ENCODE measurements around the gene SGCD.

SGCD gene

DNA sequence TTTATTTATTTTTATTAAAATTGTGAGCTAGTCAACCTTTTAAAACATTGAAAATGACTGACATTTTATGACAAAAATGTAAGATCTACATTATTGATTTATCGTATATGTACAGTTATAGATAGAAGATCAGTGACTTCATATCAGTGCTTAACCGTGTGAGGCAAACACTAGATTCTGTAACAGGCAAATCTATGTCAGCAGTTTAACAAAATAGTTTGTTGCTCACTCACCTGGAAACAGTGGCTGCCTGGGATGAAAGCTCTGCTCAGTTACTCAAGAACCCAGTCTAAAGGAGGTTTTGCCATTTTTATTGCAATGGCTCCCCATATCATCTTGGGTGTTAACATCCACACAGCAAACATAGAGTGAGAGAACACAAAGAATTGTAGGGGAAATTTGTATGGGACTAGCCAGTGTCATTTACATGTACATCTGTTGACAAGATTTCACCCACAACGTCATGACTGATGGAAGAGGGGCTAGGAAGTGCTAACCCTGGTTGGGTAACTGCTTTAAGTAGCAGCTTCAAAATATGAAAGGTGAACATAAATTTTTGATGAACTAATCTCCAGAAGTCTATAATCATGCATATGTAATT lies 49.0 kb downstream of the SGCD start:
- Histone ChIP-seq H3K36me3 (ENCODE audit: insufficient read depth, low read length) (no peaks in the 10 kb centered on the region), H3K9ac (ENCODE audit: insufficient read length) (no peak overlapping the region), H3K9me3 (ENCODE audit: low read depth, low read length) (no peaks in the 10 kb centered on the region), H3K4me3 (no peak overlapping the region), H3K27ac (no peak overlapping the region)
- no peak for TF ChIP-seq POLR2AphosphoS5 (IDR thresholded peaks at IDR 0.05; ENCODE audit: borderline replicate concordance, low read depth, low read length)
- no peak for DNase-seq (ENCODE audit: low read depth, low spot score)

DNA sequence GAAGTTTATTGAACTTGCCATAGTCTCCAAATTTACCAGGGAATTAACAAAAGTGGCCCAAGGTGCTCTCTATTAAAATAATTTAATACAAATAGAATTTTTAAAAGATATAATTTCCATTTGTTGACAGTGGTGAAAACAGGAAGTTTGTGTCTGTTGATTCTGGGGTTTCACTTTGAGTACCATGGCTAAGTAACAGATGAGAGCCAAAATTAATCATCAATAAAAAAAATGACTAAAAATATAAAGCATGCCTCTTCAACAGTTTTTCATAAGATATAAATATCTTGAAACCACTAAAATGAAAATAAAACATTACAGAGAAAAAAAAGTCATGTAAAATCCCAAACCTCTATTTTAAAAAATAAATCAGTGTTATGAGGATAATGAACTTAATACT lies 49.8 kb downstream of the SGCD start:
- no peak overlapping the region for H3K9ac ChIP-seq (ENCODE audit: insufficient read length)
- no peak overlapping the region for H3K27ac ChIP-seq
- no peaks in the 10 kb centered on the region for H3K9me3 ChIP-seq (ENCODE audit: low read depth, low read length)
- H3K36me3 ChIP-seq (ENCODE audit: insufficient read depth, low read length), result no peaks in the 10 kb centered on the region
- DNase-seq (ENCODE audit: low read depth, low spot score), result no peak
- no peak for TF ChIP-seq POLR2AphosphoS5 (IDR thresholded peaks at IDR 0.05; ENCODE audit: borderline replicate concordance, low read depth, low read length)
- no peak for TF ChIP-seq EZH2 (IDR thresholded peaks at IDR 0.05)
- no peak for TF ChIP-seq FOXP2 (optimal IDR thresholded peaks at IDR 0.05; ENCODE audit: control extremely low read depth, extremely low read length, insufficient read depth)
- H3K4me3 ChIP-seq, result no peak overlapping the region

DNA sequence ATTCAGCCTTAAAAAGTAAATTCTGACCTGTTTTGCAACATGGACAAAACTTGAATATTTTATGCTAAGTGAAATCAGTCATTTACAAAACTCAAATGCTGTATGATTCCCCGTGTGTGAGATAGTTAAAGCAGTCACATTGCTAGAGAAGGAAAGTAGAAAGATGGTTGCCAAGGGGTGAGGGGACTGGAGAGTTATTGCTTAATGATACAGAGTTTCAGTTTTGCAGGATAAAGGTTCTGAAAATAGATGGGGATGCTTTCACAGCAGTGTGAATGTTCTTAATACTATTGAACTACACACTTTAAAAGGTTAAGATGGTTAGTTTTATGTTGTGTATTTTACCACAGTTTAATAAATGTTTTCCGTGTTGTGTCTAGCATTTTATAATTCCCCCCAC lies 51.2 kb downstream of the SGCD start:
- H3K36me3 ChIP-seq (ENCODE audit: insufficient read depth, low read length), result no peaks in the 10 kb centered on the region
- TF ChIP-seq EZH2 (IDR thresholded peaks at IDR 0.05) (no peak), POLR2AphosphoS5 (IDR thresholded peaks at IDR 0.05; ENCODE audit: borderline replicate concordance, low read depth, low read length) (no peak), FOXP2 (optimal IDR thresholded peaks at IDR 0.05; ENCODE audit: control extremely low read depth, extremely low read length, insufficient read depth) (no peak)

DNA sequence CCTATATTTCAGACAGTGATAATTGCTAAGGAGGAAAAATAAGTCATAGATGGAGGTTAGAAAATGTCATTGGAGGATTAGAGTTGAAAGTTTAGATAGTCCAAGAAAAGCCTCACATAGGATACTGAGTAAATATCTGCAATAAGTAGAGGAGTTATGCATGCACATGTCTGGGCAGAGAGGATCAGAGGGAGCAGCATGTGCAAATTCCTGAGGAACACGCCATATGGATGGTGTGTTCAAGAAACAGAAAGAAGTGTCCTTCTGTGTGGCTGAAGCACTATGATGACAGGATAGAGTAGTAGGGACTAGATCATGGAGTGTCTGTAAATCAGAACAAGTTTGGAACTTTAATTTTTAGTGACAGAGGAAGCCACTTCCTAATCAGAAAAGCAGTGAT lies 52.2 kb downstream of the SGCD start:
- DNase-seq (ENCODE audit: low read depth, low spot score), result no peak
- no peak overlapping the region for H3K27ac ChIP-seq
- no peak overlapping the region for H3K9ac ChIP-seq (ENCODE audit: insufficient read length)
- H3K9me3 ChIP-seq (ENCODE audit: low read depth, low read length), result no peaks in the 10 kb centered on the region
- no peaks in the 10 kb centered on the region for H3K36me3 ChIP-seq (ENCODE audit: insufficient read depth, low read length)
- no peak for TF ChIP-seq POLR2AphosphoS5 (IDR thresholded peaks at IDR 0.05; ENCODE audit: borderline replicate concordance, low read depth, low read length)
- TF ChIP-seq FOXP2 (optimal IDR thresholded peaks at IDR 0.05; ENCODE audit: control extremely low read depth, extremely low read length, insufficient read depth), result no peak
- no peak for TF ChIP-seq EZH2 (IDR thresholded peaks at IDR 0.05)
- no peak overlapping the region for H3K4me3 ChIP-seq

More for the DNA sequence above, 51.2 kb downstream of the SGCD start:
- H3K4me3 ChIP-seq, result no peak overlapping the region
- H3K27ac ChIP-seq, result no peak overlapping the region
- H3K9ac ChIP-seq (ENCODE audit: insufficient read length), result no peak overlapping the region
- no peaks in the 10 kb centered on the region for H3K9me3 ChIP-seq (ENCODE audit: low read depth, low read length)
- no peak for DNase-seq (ENCODE audit: low read depth, low spot score)

DNA sequence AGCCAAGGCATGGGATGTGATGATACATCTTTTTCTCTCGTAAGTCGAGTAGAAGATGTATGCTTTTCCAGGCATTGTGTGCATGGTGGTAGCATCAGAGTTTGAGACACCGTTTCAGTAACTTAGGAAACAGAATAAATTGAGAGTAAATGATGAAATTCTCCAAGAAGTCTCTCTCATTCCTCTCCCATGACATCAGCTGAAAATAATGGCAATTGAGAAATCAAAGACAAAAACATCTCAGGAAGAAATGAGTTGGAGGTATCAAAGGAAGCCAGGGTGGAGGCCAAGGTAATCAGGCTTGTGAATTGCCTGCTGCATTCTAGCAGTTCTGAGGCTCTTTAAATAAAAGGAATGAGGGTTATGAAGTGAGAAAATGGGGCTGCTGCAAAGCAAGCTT lies 53.9 kb downstream of the SGCD start:
- Histone ChIP-seq H3K27ac (no peak overlapping the region), H3K36me3 (ENCODE audit: insufficient read depth, low read length) (no peaks in the 10 kb centered on the region), H3K9ac (ENCODE audit: insufficient read length) (no peak overlapping the region), H3K4me3 (no peak overlapping the region), H3K9me3 (ENCODE audit: low read depth, low read length) (no peaks in the 10 kb centered on the region)
- TF ChIP-seq POLR2AphosphoS5 (IDR thresholded peaks at IDR 0.05; ENCODE audit: borderline replicate concordance, low read depth, low read length) (no peak), EZH2 (IDR thresholded peaks at IDR 0.05) (no peak), FOXP2 (optimal IDR thresholded peaks at IDR 0.05; ENCODE audit: control extremely low read depth, extremely low read length, insufficient read depth) (no peak)
- no peak for DNase-seq (ENCODE audit: low read depth, low spot score)

DNA sequence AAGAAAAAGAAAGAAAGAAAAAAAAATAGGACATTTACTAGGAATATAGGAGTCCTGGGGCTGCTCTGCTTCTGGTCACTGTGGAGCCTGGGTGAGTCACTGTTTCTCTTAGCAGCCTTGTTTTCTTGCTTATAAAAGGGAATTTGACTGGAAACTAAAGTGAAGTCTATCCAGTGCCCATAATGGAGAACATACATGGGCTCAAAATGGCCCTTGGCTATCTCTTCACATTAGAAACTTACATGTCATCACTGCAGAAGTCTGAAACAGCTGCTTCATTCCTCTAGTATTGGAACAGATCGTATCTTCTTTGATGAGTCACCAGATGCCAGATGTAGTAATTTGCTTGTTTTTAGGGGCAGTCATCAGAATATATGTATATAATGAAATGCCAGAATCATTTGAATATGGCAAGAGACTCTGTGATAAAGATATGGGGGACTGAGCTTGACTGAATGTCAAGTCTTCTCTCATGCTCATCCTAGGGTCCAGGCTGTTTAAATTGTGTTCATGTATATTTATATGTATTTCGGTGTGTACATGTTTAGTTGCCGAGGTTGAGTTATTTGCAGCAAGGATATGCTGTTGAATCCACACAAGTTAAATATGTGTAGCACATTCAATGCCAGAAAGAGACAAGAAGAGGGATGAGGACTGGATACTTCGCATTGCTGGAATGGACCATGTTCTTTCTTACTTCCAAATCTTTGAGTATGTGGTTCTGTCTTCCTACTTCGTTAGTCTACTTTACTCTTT lies 56.7 kb downstream of the SGCD start:
- no peak for DNase-seq (ENCODE audit: low read depth, low spot score)
- Histone ChIP-seq H3K4me3 (no peak overlapping the region), H3K9me3 (ENCODE audit: low read depth, low read length) (no peaks in the 10 kb centered on the region), H3K27ac (no peak overlapping the region), H3K36me3 (ENCODE audit: insufficient read depth, low read length) (no peaks in the 10 kb centered on the region), H3K9ac (ENCODE audit: insufficient read length) (no peak overlapping the region)
- TF ChIP-seq FOXP2 (optimal IDR thresholded peaks at IDR 0.05; ENCODE audit: control extremely low read depth, extremely low read length, insufficient read depth), result no peak
- TF ChIP-seq POLR2AphosphoS5 (IDR thresholded peaks at IDR 0.05; ENCODE audit: borderline replicate concordance, low read depth, low read length), result no peak
- no peak for TF ChIP-seq EZH2 (IDR thresholded peaks at IDR 0.05)

DNA sequence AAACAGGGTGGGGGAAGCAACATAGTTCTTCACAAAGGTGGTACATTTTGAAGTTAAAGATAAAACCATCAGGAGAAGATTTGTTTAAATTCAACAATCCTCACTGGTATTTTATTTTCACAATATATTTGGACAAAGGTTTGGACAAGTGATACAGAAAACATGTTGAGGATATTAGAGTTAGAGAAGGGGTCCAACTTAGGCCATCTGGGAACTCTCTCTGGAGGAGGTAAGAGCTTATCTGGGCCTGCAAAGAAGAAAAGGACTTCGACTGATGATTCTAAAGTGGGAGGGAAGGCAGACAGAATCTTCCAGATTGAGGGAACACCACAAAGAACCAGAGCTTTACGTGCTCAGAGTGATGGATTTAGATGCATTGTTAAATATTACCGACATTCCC lies 58.5 kb downstream of the SGCD start:
- no peak for DNase-seq (ENCODE audit: low read depth, low spot score)
- H3K9me3 ChIP-seq (ENCODE audit: low read depth, low read length), result no peaks in the 10 kb centered on the region
- H3K4me3 ChIP-seq, result no peak overlapping the region
- no peak for TF ChIP-seq FOXP2 (optimal IDR thresholded peaks at IDR 0.05; ENCODE audit: control extremely low read depth, extremely low read length, insufficient read depth)
- no peak for TF ChIP-seq POLR2AphosphoS5 (IDR thresholded peaks at IDR 0.05; ENCODE audit: borderline replicate concordance, low read depth, low read length)
- TF ChIP-seq EZH2 (IDR thresholded peaks at IDR 0.05), result no peak
- no peak overlapping the region for H3K9ac ChIP-seq (ENCODE audit: insufficient read length)
- no peaks in the 10 kb centered on the region for H3K36me3 ChIP-seq (ENCODE audit: insufficient read depth, low read length)
- no peak overlapping the region for H3K27ac ChIP-seq

DNA sequence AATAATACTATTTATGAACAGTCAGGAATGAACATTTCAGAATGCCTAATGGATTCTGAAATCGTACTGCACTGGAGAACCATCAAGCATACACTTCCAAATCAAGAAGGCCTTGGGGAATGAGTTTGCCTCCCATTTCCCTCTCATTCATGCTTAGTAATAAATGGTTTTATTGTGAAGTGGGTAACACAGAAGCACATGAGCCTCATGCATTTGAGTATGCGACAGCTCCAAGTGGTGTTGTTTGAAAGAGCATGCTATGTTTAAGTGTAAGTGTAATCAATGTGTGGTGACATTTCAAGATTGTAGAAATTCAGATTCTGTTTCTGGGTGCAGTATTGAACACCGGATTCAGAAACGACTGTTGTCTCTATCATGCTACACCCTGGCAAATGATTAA lies 60.0 kb downstream of the SGCD start:
- TF ChIP-seq POLR2AphosphoS5 (IDR thresholded peaks at IDR 0.05; ENCODE audit: borderline replicate concordance, low read depth, low read length) (no peak), FOXP2 (optimal IDR thresholded peaks at IDR 0.05; ENCODE audit: control extremely low read depth, extremely low read length, insufficient read depth) (no peak), EZH2 (IDR thresholded peaks at IDR 0.05) (no peak)
- Histone ChIP-seq H3K4me3 (no peak overlapping the region), H3K27ac (no peak overlapping the region), H3K9me3 (ENCODE audit: low read depth, low read length) (no peaks in the 10 kb centered on the region), H3K36me3 (ENCODE audit: insufficient read depth, low read length) (no peaks in the 10 kb centered on the region), H3K9ac (ENCODE audit: insufficient read length) (no peak overlapping the region)
- DNase-seq (ENCODE audit: low read depth, low spot score), result no peak
